GM18507 (cell line): Measurements from ENCODE around the gene RLN1.
"Not testable (repeated sequence)": the region's sequence is repeated elsewhere in the genome, so short reads cannot be mapped to it uniquely, and the experiment has no call there.

Experiments
- DNase-seq: peaks from one replicate; pipeline ENCODE4 v3.0.0; 2011; ENCODE audit warnings: low read depth; ENCODE audit not compliant: insufficient read length; ENCODE audit errors: extremely low spot score
- FAIRE-seq: peaks from 2 replicates; lab custom pipeline; 2011; peaks lifted over from hg19 to GRCh38; lab: Jason Lieb, UNC

Gene RLN1

GRCh38 chr9:5326893-5327548 lies 12.7 kb downstream of the RLN1 start:
- FAIRE-seq (no peak), DNase-seq (no peak)

DNA sequence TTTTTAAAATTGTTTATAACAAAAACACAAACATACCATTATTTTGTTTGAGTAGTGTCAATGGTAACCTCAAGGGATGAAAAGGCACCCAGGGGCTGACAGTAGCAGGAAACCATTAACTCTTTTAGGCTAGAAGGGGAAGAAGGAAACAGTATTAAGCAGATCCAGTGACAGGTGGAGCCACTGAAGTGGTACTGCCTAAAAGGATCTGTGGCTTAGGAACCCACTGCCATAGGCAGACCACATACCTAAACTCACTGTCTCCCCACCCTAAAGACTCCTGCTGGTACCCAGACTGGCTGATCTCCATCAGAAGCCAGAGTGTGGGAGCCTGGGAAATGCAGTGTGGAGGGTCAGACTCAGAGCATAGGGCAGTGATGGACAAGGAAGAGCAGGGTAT lies 13.5 kb downstream of the RLN1 start:
- FAIRE-seq (no peak), DNase-seq (no peak)

DNA sequence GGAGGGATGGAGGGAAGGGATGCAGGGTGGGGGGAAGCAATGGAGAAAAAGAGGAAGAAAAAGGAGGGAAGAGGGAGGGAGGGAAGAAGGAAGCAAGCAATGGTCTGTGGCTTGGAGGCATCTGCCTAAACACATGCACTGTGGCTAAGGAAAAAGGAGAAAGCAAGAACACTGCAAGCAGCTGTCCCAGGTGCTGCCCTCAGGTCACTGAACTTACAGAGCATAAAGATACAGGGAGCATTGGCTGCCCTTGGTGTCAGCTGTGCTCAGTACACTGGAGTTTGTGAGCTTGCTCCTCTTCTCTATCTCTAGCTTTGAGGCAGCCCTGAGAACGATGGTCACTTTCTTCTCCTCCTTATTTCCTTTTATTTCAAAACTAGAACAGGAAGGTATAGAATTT lies 18.1 kb downstream of the RLN1 start:
- peak; percentile 36 for FAIRE-seq

GRCh38 chr9:5321058-5321457 lies 18.6 kb downstream of the RLN1 start:
- DNase-seq (no peak), FAIRE-seq (no peak)

More for the DNA sequence above, 18.1 kb downstream of the RLN1 start:
- not testable (repeated sequence) for DNase-seq

- not testable (repeated sequence) for DNase-seq, FAIRE-seq
These were observed 23.3 kb downstream of the RLN1 start for GRCh38 chr9:5316406-5316805.

GRCh38 chr9:5315187-5315923 lies 24.3 kb downstream of the RLN1 start:
- DNase-seq (no peak), FAIRE-seq (no peak)

DNA sequence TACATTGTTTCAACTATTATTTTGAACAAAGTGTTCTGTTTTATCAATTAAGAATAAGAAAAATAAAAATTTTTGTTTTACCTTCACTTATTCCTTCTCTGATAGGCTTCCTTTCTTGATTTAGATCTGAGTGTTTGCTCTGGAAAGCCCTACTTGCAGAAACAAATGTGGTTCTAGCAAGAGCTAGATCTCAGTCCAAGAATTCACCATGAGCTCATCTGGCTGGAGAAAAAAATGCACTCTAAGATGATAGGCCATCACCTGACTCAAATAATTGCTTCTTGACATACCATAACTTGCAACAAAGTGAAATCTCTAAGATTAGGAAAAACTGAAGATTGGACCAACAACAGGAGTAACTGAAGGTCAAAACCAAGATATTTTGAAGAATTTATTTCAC lies 28.8 kb downstream of the RLN1 start:
- FAIRE-seq, result no peak

GRCh38 chr9:5305741-5306140 lies 33.9 kb downstream of the RLN1 start:
- FAIRE-seq (no peak), DNase-seq (no peak)

More for the DNA sequence above, 28.8 kb downstream of the RLN1 start:
- no peak for DNase-seq

DNA sequence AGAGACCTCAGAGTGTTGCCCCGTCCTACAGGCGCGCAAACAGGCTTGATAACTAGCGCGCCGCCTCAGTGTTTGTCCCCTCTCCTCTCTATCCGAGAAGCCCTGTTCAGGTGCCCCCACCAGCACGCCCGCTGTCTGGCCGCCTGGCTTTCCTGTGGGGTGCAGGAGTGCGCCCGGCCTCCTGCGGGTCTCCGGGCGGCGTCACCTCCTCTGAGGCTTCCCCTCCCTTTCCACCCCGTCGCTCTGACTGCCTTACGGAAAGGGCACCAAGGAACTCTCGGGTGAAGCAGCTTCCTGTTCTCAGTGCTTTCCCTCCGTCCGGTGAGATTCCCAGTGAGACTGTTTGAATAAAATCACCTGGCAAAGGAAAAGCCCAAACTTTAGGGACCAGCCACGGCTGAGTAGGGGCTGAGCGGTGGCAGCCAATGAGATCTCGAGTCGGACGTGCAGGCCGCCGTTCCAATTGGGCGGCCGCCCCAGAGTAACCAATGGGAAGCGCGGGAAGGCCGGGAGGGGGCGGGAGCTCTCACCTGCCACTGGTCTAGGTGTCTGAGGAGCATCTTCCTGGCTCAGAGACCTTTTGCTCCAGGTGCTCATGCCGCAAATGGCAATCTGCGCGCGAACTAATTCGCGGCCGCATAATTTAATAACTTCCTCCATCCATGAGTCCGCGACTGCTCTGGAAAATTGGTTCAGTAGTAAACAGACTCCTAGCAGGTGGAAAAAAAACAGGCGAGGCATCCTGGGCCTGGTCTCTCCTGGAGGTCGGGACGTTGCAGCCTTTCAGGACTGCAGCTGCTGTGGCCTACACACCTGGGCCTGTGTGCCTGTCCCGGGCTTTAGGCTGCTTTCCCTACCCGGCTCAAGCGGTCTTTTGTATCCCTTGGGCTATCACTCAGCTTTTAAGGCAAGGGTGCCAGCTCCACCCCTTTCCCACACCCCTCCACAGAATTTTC lies 35.6 kb downstream of the RLN1 start, which contains the start of gene RLN2:
Gene RLN2, minus strand, starts transcription at position 877 of the 956 bp plus-strand sequence. Its CDS starts 136 bp downstream, at position 741.
- peak; percentile 100 for FAIRE-seq
- not testable (repeated sequence) for DNase-seq

GRCh38 chr9:5301544-5301943 lies 38.1 kb downstream of the RLN1 start:
- no peak for DNase-seq
- FAIRE-seq, result peak; percentile 61

DNA sequence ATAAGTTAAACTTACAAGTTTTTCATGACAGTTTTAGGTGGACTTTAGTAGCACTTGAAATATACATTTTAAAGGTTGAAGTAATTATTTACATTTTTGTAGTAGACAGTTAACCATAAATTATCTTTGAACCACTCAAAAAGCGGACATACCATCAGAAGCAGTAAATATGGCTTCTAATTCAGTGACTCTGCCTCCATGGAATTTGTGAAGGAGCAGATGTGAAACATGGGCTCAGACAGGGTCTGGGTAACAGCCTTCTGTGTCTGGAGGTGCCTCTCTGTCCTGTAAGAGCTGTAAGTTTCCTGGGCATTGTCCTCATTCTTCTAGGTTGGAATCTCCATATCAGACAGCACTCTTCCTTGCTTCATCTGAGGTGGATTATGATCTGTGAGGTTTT lies 47.5 kb downstream of the RLN1 start:
- DNase-seq (no peak), FAIRE-seq (no peak)

GRCh38 chr9:5288591-5288990 lies 51.1 kb downstream of the RLN1 start:
- FAIRE-seq (no peak), DNase-seq (no peak)

- no peak for DNase-seq
- FAIRE-seq, result no peak
These were observed 53.4 kb downstream of the RLN1 start for GRCh38 chr9:5286262-5286661.
